ENCODE measurements around the gene MAP7.

Gene MAP7

DNA sequence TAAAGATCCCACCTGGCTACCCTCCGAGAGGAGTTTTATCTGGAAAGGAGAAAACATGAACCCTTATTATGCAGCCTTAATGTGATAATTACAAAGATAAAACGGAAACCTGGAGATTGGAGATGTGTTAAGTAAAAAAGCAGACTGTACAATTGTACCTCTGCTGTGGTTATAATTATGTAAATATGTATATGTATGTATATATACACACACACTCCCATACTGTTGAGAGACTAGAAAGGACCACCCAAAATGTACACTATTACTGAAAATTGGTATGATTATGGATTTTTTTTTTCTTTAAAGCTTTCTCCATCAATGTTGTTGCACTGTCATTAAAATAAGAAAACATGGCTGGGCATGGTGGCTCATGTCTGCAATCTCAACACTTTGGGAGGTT lies 188.4 kb downstream of the MAP7 start:
- TF ChIP-seq, protein P1, sequence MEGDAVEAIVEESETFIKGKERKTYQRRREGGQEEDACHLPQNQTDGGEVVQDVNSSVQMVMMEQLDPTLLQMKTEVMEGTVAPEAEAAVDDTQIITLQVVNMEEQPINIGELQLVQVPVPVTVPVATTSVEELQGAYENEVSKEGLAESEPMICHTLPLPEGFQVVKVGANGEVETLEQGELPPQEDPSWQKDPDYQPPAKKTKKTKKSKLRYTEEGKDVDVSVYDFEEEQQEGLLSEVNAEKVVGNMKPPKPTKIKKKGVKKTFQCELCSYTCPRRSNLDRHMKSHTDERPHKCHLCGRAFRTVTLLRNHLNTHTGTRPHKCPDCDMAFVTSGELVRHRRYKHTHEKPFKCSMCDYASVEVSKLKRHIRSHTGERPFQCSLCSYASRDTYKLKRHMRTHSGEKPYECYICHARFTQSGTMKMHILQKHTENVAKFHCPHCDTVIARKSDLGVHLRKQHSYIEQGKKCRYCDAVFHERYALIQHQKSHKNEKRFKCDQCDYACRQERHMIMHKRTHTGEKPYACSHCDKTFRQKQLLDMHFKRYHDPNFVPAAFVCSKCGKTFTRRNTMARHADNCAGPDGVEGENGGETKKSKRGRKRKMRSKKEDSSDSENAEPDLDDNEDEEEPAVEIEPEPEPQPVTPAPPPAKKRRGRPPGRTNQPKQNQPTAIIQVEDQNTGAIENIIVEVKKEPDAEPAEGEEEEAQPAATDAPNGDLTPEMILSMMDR (IDR thresholded peaks at IDR 0.05; ENCODE audit: low read depth, low read length): no peak
- no peak for DNase-seq (ENCODE audit: extremely low read depth, low read depth)

GRCh38 chr6:136360783-136361182 lies 189.4 kb downstream of the MAP7 start:
- TF ChIP-seq, protein P1 (IDR thresholded peaks at IDR 0.05; ENCODE audit: low read depth, low read length): no peak
- no peak for DNase-seq (ENCODE audit: extremely low read depth, low read depth)

DNA sequence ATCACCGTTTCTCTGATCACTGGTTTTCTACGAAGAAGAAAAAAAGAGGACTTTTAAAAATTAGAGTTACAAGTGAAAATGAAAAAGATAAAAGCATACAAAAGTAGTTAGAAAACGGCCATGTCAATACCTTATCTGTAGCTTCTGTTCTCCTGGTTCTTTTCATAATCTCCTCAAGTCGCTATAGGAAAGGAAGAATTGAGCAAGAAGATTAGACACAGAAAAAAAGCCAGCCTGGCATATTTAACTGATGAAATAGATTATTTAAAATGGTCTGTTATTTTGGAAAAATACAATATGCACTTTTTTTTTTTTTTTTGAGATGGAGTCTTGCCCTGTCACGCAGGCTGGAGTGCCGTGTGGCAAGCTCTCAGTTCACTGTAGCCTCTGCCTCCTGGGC lies 190.4 kb downstream of the MAP7 start:
- TF ChIP-seq, protein P1 (IDR thresholded peaks at IDR 0.05; ENCODE audit: low read depth, low read length): no peak
- DNase-seq (ENCODE audit: extremely low read depth, low read depth): no peak

DNA sequence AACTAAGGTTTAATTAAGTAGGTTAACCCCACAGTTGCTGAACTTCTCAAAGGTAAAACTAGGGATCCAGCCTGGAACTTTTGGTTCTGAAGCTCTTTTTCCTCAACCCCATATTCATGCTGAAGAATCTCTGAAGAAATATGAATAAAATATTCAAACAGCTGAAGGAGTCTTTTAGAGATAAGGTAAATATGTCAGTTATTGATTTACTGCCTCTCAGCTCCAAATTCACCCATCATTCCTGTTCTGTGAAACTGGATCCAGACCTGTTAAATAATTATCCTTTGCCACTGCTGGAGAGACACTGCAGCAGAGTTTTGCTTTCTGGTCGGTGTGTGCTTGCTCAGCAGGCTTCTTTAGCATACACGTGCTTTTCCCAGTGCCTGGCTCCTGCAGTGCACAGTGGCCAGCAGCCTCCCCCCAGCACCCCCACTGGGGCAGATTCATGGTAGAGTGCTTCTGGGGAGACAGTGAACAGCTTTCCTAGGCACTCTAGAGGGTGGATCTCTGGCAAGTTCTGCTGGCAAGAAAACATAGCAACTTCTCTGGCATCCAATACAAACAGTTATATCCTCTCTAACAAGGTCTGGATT lies 198.6 kb downstream of the MAP7 start:
- DNase-seq (ENCODE audit: extremely low read depth, low read depth): no peak

GRCh38 chr6:136350914-136351313 lies 199.3 kb downstream of the MAP7 start:
- TF ChIP-seq, protein P1 (IDR thresholded peaks at IDR 0.05; ENCODE audit: low read depth, low read length): no peak
- no peak for DNase-seq (ENCODE audit: extremely low read depth, low read depth)

More for the DNA sequence above, 198.6 kb downstream of the MAP7 start:
- TF ChIP-seq, protein P1 (IDR thresholded peaks at IDR 0.05; ENCODE audit: low read depth, low read length): no peak

- TF ChIP-seq, protein P1 (IDR thresholded peaks at IDR 0.05; ENCODE audit: low read depth, low read length): no peak
- DNase-seq (ENCODE audit: extremely low read depth, low read depth): no peak
Observed at GRCh38 chr6:136347847-136348246, 202.4 kb downstream of the MAP7 start.

DNA sequence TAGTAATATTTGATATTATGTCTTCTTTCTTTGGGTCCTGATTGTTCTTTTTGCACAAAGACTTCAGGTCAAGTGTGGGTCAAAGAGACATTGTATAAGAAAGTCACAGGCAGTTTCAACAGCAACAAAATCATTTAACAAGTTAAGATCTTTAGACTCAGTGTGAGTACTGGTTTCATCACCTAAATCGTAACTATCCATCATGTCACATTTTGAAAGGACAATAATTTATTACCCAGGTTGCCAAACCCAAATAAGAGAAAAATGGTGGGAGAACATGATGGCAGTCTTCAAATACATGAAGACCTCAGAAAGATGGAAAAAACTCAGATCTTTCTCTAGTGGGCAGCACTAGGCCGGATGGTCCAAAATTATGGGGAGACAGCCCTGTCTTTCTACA lies 205.1 kb downstream of the MAP7 start:
- TF ChIP-seq, protein P1 (IDR thresholded peaks at IDR 0.05; ENCODE audit: low read depth, low read length): no peak
- DNase-seq (ENCODE audit: extremely low read depth, low read depth): no peak
